A673 (cell line): ENCODE measurements around the gene TGM3. TPM values are rescaled to one million over a fixed set of nuclear protein-coding genes. Genes with fewer than 3 reads are reported as not detected.

Source experiments
- BruUV-seq: library from RNA; stranded (reverse); fragments of 400-500 nt; replicated peaks from 2 replicates; lab custom pipeline; 2021; lab: Mats Ljungman, UMichigan
- CTCF ChIA-PET: fragments of 300-600 bp; sonication (Branson Sonifier 250); formaldehyde crosslinking; loops from one replicate; lab custom pipeline; 2022; ENCODE audit warnings: antibody characterized with exemption; lab: Charles Lee
- POLR2A ChIA-PET: fragments of 300-600 bp; sonication (Branson Sonifier 250); formaldehyde crosslinking; loops from one replicate; lab custom pipeline; 2022; ENCODE audit warnings: antibody characterized with exemption; ENCODE audit not compliant: low non-redundant PET; lab: Charles Lee
- DNase-seq: peaks from one replicate; pipeline ENCODE4 v3.0.0-alpha.2; 2015; ENCODE audit warnings: low spot score
- H3K27ac ChIP-seq: fragments of 200-600 bp; sonication (generic); 2 replicates; pipeline ENCODE4 v1.5.1; 2016; ENCODE audit warnings: mixed run types, low read depth, mild to moderate bottlenecking, mixed read lengths, antibody characterized with exemption, low read length; ENCODE audit not compliant: poor library complexity, severe bottlenecking
- H3K27me3 ChIP-seq: fragments of 200-600 bp; sonication (generic); replicated peaks from 2 replicates; pipeline ENCODE4 v1.6.1; 2017; ENCODE audit warnings: mixed run types, low read depth, mild to moderate bottlenecking, mixed read lengths, antibody characterized with exemption, low read length; ENCODE audit not compliant: insufficient read depth, poor library complexity
- H3K36me3 ChIP-seq: fragments of 200-600 bp; sonication (generic); 2 replicates; pipeline ENCODE4 v1.6.1; 2016; ENCODE audit warnings: mixed run types, mild to moderate bottlenecking, mixed read lengths, antibody characterized with exemption, low read length; ENCODE audit not compliant: insufficient read depth, poor library complexity, severe bottlenecking
- H3K4me1 ChIP-seq: fragments of 200-600 bp; sonication (generic); 2 replicates; pipeline ENCODE4 v1.6.1; 2017; ENCODE audit warnings: mixed run types, mild to moderate bottlenecking, mixed read lengths, antibody characterized with exemption, low read length; ENCODE audit not compliant: insufficient read depth, poor library complexity, severe bottlenecking
- H3K4me3 ChIP-seq: fragments of 200-600 bp; sonication (generic); 2 replicates; pipeline ENCODE4 v1.5.1; 2016; ENCODE audit warnings: low read depth, mixed run types, mild to moderate bottlenecking, mixed read lengths, low read length; ENCODE audit not compliant: poor library complexity, severe bottlenecking
- H3K9me3 ChIP-seq: fragments of 200-600 bp; sonication (generic); 2 replicates; pipeline ENCODE4 v1.6.1; 2016; ENCODE audit warnings: mixed run types, low read depth, mild to moderate bottlenecking, mixed read lengths, antibody characterized with exemption, low read length; ENCODE audit not compliant: poor library complexity, severe bottlenecking
- CTCF ChIP-seq: fragments of 300-800, 200-600 bp; sonication (generic); conservative IDR thresholded peaks from 2 replicates; pipeline ENCODE4 v1.5.1; 2017; ENCODE audit warnings: low read depth, mild to moderate bottlenecking, antibody characterized with exemption, low read length, moderate library complexity, mixed read lengths
- EZH2 ChIP-seq: fragments of 200-600 bp; sonication (generic); IDR thresholded peaks from 2 replicates; pipeline ENCODE4 v1.6.1; 2017; ENCODE audit warnings: borderline replicate concordance, low read depth, mild to moderate bottlenecking, mixed read lengths, antibody characterized with exemption, low read length; ENCODE audit not compliant: poor library complexity, severe bottlenecking
- intact Hi-C: fragments of 100-400 bp; cut with micrococcal nuclease; formaldehyde crosslinking; loops from one replicate; pipeline ENCODE4 v1.10.0; 2022; ENCODE audit not compliant: unreplicated experiment
- total RNA-seq: library from RNA; stranded (reverse); gene quantifications from 2 replicates; pipeline ENCODE4 v1.2.3, GENCODE V29; 2021

The TGM3 gene
- total RNA-seq, 1 experiment from 2014 or later, result 0.11 TPM

GRCh38 chr20:2341336-2341735 lies 45.5 kb downstream of the TGM3 start:
- Histone ChIP-seq H3K36me3 (no peaks in the 10 kb centered on the region), H3K4me1 (no peaks in the 10 kb centered on the region), H3K4me3 (no peak overlapping the region), H3K27me3 (no peaks in the 10 kb centered on the region), H3K27ac (no peak overlapping the region), H3K9me3 (no peaks in the 10 kb centered on the region)
- TF ChIP-seq EZH2 (no peak), CTCF (no peak)
- ChIA-PET POLR2A (no interaction called here), CTCF (no interaction called here)
- intact Hi-C loops, result no loop called here
- no TSS peak for BruUV-seq
- no peak for DNase-seq

GRCh38 chr20:2342243-2342642 lies 46.4 kb downstream of the TGM3 start:
- POLR2A ChIA-PET, result no interaction called here
- Histone ChIP-seq H3K27me3 (no peaks in the 10 kb centered on the region), H3K36me3 (no peaks in the 10 kb centered on the region), H3K27ac (no peak overlapping the region), H3K9me3 (no peaks in the 10 kb centered on the region), H3K4me3 (no peak overlapping the region), H3K4me1 (no peaks in the 10 kb centered on the region)
- DNase-seq, result no peak
- CTCF ChIA-PET, result no interaction called here
- no peak for TF ChIP-seq EZH2
- no peak for TF ChIP-seq CTCF
- no TSS peak for BruUV-seq
- intact Hi-C loops, result no loop called here

GRCh38 chr20:2346188-2346587 lies 50.4 kb downstream of the TGM3 start:
- intact Hi-C loops, result no loop called here
- Histone ChIP-seq H3K36me3 (no peaks in the 10 kb centered on the region), H3K4me3 (no peak overlapping the region), H3K9me3 (no peaks in the 10 kb centered on the region), H3K27me3 (no peaks in the 10 kb centered on the region), H3K27ac (no peak overlapping the region), H3K4me1 (no peaks in the 10 kb centered on the region)
- TF ChIP-seq EZH2 (no peak), CTCF (no peak)
- BruUV-seq, result no TSS peak
- ChIA-PET POLR2A (no interaction called here), CTCF (no interaction called here)
- no peak for DNase-seq
